ENCODE measurements around the gene CDC25A. TPM values are rescaled to one million over a fixed set of nuclear protein-coding genes. Genes with fewer than 3 reads are reported as not detected.

Gene CDC25A
- total and polyA plus RNA-seq, 2 experiments from 2014 or later: 17.7 to 126 TPM

- no peak for TF ChIP-seq ZNF331 (CRISPR knock-in tag; IDR thresholded peaks at IDR 0.05; ENCODE audit: low read depth)
- TF ChIP-seq CTCF (conservative IDR thresholded peaks at IDR 0.05; ENCODE audit: low read depth in 2 of 2): no peak
- no peak for TF ChIP-seq STAT1 (IDR thresholded peaks at IDR 0.05; ENCODE audit: unreplicated experiment)
- no peak for TF ChIP-seq EZH2phosphoT487 (IDR thresholded peaks at IDR 0.05; ENCODE audit: unreplicated experiment)
- no peak for TF ChIP-seq ZNF114 (CRISPR knock-in tag; IDR thresholded peaks at IDR 0.05)
- TF ChIP-seq POLR2AphosphoS5 (IDR thresholded peaks at IDR 0.05; ENCODE audit: low read depth): no peak
Measured at GRCh38 chr3:48190911-48191310, 2.7 kb upstream of the CDC25A start (continued).

- H4K20me1 ChIP-seq (replicated peaks; ENCODE audit: insufficient read depth): peaks cover 15% of the 10 kb centered on the region; the same call in 1 of the 2 replicates
- TF ChIP-seq STAT1 (IDR thresholded peaks at IDR 0.05; ENCODE audit: unreplicated experiment) (no peak), EZH2 (IDR thresholded peaks at IDR 0.05; ENCODE audit: low read depth, unreplicated experiment) (no peak), NANOG (IDR thresholded peaks at IDR 0.05; ENCODE audit: borderline replicate concordance) (no peak), ETS1 (IDR thresholded peaks at IDR 0.05) (no peak), ZNF114 (CRISPR knock-in tag; IDR thresholded peaks at IDR 0.05) (no peak), ZNF462 (CRISPR knock-in tag; IDR thresholded peaks at IDR 0.05) (no peak), CREB1 (CRISPR knock-in tag; IDR thresholded peaks at IDR 0.05; ENCODE audit: low read depth) (no peak), POLR2AphosphoS5 (IDR thresholded peaks at IDR 0.05; ENCODE audit: low read depth) (no peak)
- Mint-ChIP-seq H3K27ac (no peak overlapping the region), H3K36me3 (ENCODE audit: low read depth) (peaks cover 30% of the 10 kb centered on the region), H3K4me3 (no peak overlapping the region; the same call in 2 of the 3 replicates), H3K4me1 (peaks cover 34% of the 10 kb centered on the region), H3K27me3 (ENCODE audit: insufficient read depth, low read depth, poor library complexity) (peaks cover 20% of the 10 kb centered on the region), H3K9me3 (no peaks in the 10 kb centered on the region)
- H3K27me3 ChIP-seq (ENCODE audit: insufficient read depth): no peaks in the 10 kb centered on the region
- peaks cover 9% of the 10 kb centered on the region for H3F3A ChIP-seq (replicated peaks; ENCODE audit: low read depth)
- no peaks in the 10 kb centered on the region for H3K9me2 ChIP-seq (ENCODE audit: insufficient read depth)
- H3K4me3 ChIP-seq: no peak overlapping the region
- H3K27ac ChIP-seq (ENCODE audit: low read depth): no peak overlapping the region; the same call in 1 of the 2 replicates
- ATAC-seq (no peak), DNase-seq (ENCODE audit: low spot score) (no peak)
- no peak overlapping the region for H3K4me2 ChIP-seq
- H3K36me3 ChIP-seq (ENCODE audit: insufficient read depth): peaks cover 19% of the 10 kb centered on the region; the same call in 1 of the 2 replicates
- H3K4me1 ChIP-seq (ENCODE audit: insufficient read depth): peaks cover 28% of the 10 kb centered on the region
- H3K79me2 ChIP-seq (replicated peaks; ENCODE audit: insufficient read depth): peaks cover 35% of the 10 kb centered on the region
- H2AFZ ChIP-seq: peak overlapping the region; percentile 63
Measured at GRCh38 chr3:48189321-48189720, 1.1 kb upstream of the CDC25A start.

Data from GM23338 (cell line).